Measurements from ENCODE around the gene ACSF3. TPM values are rescaled to one million over a fixed set of nuclear protein-coding genes. Genes with fewer than 3 reads are reported as not detected.
A peak's percentile ranks its signal among the peaks of the same experiment; 100 is the strongest.

ACSF3 gene
- total and polyA plus RNA-seq, 3 donors from 2014 or later: 30.3 to 70.1 (median 61.0) TPM

DNA sequence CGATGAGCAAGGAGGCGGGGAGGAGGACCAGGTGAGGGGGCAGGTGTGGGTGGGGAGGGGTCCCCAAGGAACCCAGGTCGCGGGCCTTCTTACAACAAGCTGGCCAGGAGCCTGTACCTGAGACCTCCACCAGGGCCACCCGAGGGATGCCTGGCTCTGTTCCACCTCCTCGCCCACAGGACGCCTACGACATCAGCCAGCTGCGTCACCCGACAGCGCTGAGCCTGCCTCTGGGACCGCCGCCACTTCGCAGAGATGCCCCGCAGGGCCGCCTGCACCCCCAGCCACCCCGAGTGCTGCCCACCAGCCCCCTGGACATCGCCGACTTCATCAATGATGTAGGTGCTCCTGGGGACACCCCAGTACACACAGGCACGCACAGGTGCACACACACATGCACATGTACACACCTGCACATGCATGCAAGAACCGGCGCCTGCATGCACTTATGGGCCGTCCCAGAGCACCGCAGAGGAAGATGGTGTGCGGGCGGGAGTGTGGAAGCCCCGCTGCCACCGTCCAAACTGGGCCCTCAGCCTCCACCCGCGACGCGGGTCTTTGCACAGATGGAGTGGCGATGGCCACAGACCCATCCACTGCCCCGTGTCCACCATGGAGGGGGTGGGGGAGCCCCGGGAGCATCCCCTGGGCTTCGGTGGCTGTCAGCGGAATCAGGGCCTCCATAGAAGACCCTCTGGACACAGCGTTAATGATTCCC is 100.1 kb downstream of the ACSF3 start:
- WGBS, 2 donors: 64 to 71% methylated on average over 17 to 38 of the region's 38 CpGs
- Histone ChIP-seq H3K4me3 (peak overlapping the region in 1 of 2 donors; percentile 13), H3K27ac (no peak overlapping the region)

DNA sequence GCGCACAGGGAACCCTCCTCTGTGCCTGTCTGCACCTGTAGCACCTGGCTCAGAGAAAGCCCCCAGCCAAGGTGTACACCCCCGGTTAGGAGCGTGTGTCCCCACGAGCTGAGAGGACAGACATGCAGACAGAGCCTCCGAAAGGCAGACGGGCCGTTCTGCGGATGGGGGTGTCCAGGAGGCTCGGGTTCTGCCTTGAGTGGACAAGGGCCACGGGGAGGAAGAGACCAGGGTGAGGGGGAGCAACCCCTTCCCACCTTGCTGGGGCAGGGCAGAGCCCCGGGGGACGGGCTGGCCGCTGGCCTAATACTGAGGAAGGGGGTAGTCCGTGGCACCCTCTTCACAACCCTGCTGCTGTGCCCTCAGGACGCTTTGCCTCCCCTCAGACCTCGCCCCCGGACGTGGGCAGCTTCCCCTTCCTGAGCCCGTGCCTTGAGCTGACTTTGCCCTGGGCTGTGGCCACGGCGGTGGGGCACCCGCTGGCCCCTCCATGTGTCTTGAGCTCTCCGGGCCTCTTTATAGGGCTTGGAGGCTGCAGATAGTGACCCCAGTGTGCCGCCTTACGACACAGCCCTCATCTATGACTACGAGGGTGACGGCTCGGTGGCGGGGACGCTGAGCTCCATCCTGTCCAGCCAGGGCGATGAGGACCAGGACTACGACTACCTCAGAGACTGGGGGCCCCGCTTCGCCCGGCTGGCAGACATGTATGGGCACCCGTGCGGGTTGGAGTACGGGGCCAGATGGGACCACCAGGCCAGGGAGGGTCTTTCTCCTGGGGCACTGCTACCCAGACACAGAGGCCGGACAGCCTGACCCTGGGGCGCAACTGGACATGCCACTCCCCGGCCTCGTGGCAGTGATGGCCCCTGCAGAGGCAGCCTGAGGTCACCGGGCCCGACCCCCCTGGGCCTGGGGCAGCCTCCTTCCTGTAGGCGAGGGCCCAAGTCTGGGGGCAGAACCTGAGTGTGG is 101.0 kb downstream of the ACSF3 start:
- no peaks in the 10 kb centered on the region for H3K36me3 ChIP-seq (ENCODE audit: low read depth, missing control alignments)
- no peak overlapping the region for H3K27ac ChIP-seq
- no peaks in the 10 kb centered on the region for H3K4me1 ChIP-seq
- intact Hi-C loops (cut with DNase I; ENCODE audit: low total_unique reads): no loop called here
- TF ChIP-seq, protein P1, sequence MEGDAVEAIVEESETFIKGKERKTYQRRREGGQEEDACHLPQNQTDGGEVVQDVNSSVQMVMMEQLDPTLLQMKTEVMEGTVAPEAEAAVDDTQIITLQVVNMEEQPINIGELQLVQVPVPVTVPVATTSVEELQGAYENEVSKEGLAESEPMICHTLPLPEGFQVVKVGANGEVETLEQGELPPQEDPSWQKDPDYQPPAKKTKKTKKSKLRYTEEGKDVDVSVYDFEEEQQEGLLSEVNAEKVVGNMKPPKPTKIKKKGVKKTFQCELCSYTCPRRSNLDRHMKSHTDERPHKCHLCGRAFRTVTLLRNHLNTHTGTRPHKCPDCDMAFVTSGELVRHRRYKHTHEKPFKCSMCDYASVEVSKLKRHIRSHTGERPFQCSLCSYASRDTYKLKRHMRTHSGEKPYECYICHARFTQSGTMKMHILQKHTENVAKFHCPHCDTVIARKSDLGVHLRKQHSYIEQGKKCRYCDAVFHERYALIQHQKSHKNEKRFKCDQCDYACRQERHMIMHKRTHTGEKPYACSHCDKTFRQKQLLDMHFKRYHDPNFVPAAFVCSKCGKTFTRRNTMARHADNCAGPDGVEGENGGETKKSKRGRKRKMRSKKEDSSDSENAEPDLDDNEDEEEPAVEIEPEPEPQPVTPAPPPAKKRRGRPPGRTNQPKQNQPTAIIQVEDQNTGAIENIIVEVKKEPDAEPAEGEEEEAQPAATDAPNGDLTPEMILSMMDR (IDR thresholded peaks at IDR 0.05): no peak
- no peak for TF ChIP-seq POLR2A (IDR thresholded peaks at IDR 0.05)
- no peak for DNase-seq
- H3K27me3 ChIP-seq: no peaks in the 10 kb centered on the region
- no peak overlapping the region for H3K4me3 ChIP-seq
- no peaks in the 10 kb centered on the region for H3K9me3 ChIP-seq
- 78 to 88% methylated on average over 17 to 44 of the region's 45 CpGs for WGBS, 2 donors

More for the DNA sequence above, 100.1 kb downstream of the ACSF3 start:
- no peaks in the 10 kb centered on the region for H3K4me1 ChIP-seq
- H3K27me3 ChIP-seq: no peaks in the 10 kb centered on the region
- H3K36me3 ChIP-seq (ENCODE audit: low read depth, missing control alignments): no peaks in the 10 kb centered on the region
- TF ChIP-seq POLR2A (IDR thresholded peaks at IDR 0.05): no peak
- TF ChIP-seq, protein P1 (IDR thresholded peaks at IDR 0.05): no peak
- DNase-seq: no peak
- intact Hi-C loops (cut with DNase I; ENCODE audit: low total_unique reads): no loop called here
- H3K9me3 ChIP-seq: no peaks in the 10 kb centered on the region

DNA sequence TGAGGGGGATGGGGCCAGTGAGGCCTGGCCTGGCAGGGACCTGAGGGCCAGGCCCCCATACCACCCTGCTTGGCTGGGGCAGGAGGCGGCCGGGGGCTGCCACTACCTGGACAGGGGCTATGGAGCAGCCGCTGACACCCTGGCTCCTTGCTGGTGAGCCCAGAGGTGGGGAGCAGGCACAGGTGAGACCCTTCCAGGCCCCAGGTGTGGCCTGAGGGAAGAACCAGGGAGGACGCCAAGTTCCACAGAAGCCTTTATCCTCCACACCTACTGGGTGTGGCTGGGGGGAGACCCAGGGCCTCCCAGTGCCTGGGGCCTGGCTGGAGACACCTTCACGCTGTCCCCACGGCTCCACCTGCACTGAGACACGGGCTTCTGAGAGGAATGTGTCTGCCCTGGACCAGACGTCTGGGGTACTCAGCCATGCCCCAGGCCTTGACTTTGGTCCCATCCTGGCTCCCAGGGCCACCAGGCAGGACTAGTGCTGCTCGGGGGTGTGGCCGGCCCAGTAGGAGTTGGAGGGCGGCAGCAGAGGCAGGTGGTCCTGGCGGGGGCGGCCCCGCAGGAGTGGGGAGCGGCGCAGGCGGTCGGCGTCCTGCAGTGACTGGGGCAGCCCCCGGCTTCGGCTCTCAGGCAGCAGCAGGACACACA is 102.0 kb downstream of the ACSF3 start:
- H3K27me3 ChIP-seq: no peaks in the 10 kb centered on the region
- H3K4me1 ChIP-seq: no peaks in the 10 kb centered on the region
- WGBS, 2 donors: 81 to 100% methylated on average over 1 to 21 of the region's 21 CpGs
- H3K27ac ChIP-seq: no peak overlapping the region
- no peak for DNase-seq
- H3K9me3 ChIP-seq: no peaks in the 10 kb centered on the region
- no peak overlapping the region for H3K4me3 ChIP-seq
- intact Hi-C loops (cut with DNase I; ENCODE audit: low total_unique reads): no loop called here
- no peaks in the 10 kb centered on the region for H3K36me3 ChIP-seq (ENCODE audit: low read depth, missing control alignments)
- no peak for TF ChIP-seq POLR2A (IDR thresholded peaks at IDR 0.05)
- TF ChIP-seq, protein P1 (IDR thresholded peaks at IDR 0.05): no peak

DNA sequence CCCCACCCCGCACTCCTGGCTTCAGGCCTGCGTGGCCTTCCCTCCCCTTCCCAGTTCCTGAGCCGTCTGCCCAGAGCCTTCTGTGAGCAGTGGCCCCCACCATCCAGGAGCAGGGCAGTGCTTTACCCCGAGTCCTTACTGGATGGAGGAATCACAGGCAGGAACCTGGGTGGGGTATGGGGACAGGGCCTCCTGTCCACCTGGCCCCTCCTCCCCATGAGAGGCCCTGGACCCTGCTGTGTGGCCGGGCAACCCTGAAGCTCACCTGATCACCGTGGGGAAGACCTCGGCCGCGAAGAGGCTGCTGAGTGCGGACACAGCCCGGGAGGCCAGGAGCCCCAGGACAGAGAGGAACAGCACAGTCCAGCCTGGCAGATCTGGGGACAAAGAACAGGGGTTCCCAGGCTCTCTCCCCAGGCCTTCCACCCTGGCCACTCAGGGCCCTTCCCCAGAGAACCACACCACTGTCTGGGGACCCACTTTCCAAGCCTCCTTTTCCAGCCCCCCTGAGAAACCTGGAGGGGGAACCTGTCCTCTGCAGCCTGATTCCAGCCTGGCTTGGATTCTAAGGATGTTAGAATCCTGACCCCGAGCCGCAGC is 103.5 kb downstream of the ACSF3 start:
- no peaks in the 10 kb centered on the region for H3K36me3 ChIP-seq (ENCODE audit: low read depth, missing control alignments)
- H3K4me3 ChIP-seq: no peak overlapping the region
- H3K4me1 ChIP-seq: no peaks in the 10 kb centered on the region
- WGBS, 2 donors: 86 to 91% methylated on average over 9 to 12 of the region's 13 CpGs
- H3K27ac ChIP-seq: no peak overlapping the region
- TF ChIP-seq POLR2A (IDR thresholded peaks at IDR 0.05): no peak
- TF ChIP-seq, protein P1 (IDR thresholded peaks at IDR 0.05): no peak
- no peaks in the 10 kb centered on the region for H3K27me3 ChIP-seq
- H3K9me3 ChIP-seq: no peaks in the 10 kb centered on the region
- intact Hi-C loops (cut with DNase I; ENCODE audit: low total_unique reads): no loop called here
- DNase-seq: no peak

All from testis (tissue), 3 donors.